Measurements from ENCODE around the gene HES2.
"Not testable (repeated sequence)": the region's sequence is repeated elsewhere in the genome, so short reads cannot be mapped to it uniquely, and the experiment has no call there.

HES2 gene, protein sequence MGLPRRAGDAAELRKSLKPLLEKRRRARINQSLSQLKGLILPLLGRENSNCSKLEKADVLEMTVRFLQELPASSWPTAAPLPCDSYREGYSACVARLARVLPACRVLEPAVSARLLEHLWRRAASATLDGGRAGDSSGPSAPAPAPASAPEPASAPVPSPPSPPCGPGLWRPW

GRCh38 chr1:6419804-6420453 lies at the start of gene HES2:
TSS of gene HES2 (minus strand) at chr1:6419919. CDS start at chr1:6419820, 99 bp downstream.
- no peak for DNase-seq

DNA sequence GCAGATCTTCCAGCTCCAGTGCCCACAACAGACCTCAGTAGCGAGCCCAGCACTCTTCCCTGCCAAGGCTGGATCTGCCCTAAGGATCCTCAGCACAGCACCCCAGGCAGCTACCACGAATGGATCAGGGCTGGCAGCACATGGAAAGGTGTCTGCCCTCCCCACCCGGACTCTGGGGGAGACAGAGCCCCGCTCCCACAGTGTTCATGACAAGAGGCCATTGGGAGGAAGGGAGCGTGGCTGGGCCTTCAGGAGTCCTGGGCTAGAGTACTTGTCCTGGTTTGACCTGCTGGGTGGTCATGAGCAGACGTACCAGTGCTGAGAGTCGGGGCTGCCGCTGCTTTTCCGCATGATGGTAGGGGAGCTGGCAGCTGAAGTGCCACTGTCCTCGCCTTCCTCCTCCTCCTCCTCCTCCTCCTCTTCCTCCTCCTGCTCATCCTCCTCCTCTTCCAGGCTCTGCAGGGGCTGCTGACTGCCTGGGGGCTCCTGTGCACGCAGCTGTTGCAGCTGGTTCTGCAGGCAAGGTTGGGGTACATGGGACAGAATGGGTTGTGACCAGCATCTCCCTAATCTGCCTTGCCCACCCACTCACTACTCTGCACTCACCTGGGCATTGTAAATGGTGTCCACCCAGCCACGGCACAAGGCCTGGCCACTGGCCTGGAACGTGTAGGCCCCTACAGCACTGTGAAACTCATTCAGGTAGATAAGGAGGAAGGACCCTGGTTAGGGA lies 49.2 kb upstream of the HES2 start:
- no peak for DNase-seq

DNA sequence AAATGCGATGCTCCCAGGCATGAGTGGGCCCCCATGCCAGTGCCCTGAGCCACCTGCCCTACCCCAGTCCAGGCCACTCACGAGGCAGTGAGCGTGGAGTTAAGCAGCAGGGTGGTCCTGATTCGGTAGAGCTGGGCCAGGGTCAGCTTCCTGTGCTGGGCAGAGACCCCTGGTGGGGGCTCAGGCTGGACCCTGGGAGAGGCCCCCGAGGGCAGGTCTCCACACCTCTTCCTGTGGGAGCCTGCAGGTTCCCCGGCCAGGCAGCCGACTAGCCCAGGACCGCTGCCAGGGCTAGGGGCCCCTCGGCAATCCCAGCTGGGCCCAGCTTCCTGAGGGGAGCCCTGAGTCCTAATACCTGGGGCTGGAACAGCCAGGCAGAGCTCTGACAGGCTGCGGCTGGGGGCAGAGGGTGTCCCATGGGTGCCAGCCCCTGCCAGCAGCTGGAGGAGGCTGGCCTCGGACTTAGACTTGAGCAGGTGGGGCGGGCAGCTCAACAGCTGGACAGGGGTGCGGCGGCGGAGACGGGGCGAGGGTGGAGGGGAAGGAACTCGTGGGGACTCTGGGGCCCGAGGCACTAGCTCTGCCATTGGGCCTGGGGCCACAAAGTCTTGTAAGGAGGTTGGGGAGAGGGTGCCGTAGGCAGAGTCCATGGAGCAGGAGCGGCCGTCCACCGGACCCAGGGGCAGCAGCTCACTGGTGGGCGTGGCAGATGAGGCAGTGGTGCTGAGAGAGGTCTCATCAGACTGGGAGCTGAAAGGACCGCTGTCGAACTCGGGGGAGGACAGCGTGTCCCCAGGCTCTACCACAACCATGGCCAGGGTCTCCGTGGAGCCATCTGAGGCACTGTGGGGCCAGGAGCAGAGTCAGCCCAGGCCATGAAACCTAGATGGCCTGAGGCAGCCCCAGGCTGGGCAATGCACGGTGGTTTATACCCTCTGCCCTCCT lies 48.3 kb upstream of the HES2 start:
- no peak for DNase-seq

GRCh38 chr1:6467224-6467623 lies 47.5 kb upstream of the HES2 start:
- no peak for DNase-seq

GRCh38 chr1:6466751-6467150 lies 47.0 kb upstream of the HES2 start:
- no peak for DNase-seq

GRCh38 chr1:6466023-6466422 lies 46.3 kb upstream of the HES2 start, which contains the start of gene TNFRSF25:
TSS of gene TNFRSF25 (minus strand) at chr1:6466173. CDS start at chr1:6466107, 66 bp downstream.
- no peak for DNase-seq

- DNase-seq = no peak
Observed at GRCh38 chr1:6465461-6466005, 45.8 kb upstream of the HES2 start.

DNA sequence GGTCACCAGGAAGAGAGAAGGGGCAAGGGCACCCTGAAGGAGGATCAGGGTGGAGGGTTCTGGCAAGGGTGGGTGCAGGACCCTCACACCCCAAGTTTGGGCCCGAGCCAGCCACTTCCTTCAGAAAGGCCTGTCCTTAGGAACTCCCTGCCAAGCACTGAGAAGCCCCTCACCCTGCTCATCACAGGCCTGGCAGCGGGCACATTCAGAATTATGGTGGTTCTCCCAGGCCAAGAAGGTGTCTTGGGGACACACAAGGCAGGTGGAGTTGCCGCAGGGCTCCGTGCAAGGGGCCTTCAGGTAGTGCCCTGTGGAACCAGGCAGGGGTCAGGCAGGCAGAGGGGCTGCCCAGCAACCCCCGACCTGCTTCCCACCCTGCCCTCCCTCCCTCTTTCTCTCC lies 45.2 kb upstream of the HES2 start:
- no peak for DNase-seq

DNA sequence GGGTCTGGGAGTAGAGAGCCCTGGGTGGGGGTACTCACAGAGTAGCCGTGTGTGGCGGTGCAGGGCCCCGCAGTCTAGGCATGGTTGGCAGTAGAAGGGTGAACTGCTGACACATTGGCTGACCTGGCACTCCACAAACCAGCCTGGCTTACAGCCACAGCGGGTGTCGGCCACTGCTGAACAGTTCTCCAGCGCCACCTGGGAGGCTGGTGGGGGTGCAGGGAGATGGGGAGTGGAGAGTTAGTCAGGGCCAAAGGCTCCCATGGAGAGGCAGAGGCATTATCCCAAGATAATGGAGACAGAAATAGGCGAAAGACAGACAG lies 44.8 kb upstream of the HES2 start:
- no peak for DNase-seq

GRCh38 chr1:6463120-6463412 lies 43.3 kb upstream of the HES2 start:
- no peak for DNase-seq

DNA sequence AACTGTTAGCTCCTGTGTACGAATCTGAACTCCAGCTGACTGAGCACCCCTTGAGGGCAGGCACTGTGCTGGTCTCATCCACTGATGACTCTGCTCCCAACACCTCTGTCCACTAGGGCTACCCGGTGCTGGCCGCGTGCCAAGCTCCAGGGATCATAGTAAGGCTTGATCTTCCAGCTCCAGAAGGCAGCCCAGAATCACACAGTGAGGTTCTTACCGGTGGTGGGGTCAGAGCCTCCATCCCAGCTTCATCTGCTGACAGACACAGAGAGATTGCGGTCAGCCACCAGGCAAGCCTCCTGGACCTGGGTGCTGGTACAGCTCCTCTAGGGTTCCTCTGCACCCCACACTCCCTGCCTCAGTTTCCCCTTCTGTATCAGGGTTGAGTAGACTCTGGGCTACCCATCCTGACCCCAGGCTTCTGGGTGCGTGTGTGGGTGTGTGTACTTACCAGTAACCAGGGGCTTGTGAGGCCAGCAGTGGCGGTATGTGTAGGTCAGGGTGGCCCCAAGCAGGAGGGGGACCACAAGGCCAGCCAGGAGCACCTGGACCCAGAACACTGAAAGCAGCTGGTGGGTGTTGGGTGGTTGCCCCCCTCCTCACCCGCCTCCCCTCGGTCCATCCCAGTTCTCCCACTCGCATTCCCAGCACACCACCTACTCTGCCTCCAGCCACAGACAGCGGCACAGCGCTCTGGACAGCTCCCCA lies 42.8 kb upstream of the HES2 start:
- no peak for DNase-seq

DNA sequence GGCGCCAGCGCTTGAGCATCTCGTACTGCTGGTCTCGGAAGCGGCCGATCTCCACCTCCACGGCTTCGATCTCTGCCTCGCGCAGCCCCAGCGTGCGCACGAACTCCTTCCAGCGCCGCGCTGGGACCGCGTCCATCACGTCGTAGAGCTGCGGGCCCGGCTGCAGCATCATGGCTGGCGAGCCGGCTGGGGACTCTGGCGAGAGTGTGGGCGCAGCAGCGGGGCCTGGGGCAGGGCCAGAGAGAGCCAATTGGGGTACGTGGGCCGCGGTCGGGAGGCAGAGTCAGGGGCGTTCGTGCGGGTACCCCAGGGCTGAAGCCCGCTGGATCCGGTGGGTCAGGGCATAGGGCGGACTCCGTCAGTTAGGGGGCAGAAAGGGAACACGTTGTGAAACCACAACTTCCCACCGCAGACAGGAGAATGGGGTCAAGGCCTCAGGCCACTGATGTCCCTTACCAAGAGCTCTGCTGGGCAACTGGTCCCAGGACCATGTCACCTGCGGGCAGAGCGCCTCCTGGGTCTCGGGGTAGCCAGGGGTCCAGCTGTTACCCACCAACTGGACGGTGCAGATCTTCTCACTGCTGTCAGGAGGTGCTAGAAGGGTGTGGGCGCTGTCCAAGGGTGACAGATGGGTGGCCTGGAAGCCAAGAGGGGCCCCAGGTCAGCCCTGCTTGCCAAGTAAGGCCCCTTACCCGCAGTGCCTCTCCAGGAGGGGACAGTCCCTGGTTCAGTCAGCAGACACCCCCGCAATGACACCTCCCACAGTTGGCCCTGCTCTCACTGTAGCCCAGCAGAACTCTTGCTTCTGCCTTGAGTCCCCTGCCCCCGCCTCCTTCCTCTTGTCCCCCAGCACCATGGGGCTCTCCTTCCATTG lies 42.1 kb upstream of the HES2 start:
- no peak for DNase-seq

GRCh38 chr1:6461051-6461530 lies 41.4 kb upstream of the HES2 start:
- DNase-seq = no peak

DNA sequence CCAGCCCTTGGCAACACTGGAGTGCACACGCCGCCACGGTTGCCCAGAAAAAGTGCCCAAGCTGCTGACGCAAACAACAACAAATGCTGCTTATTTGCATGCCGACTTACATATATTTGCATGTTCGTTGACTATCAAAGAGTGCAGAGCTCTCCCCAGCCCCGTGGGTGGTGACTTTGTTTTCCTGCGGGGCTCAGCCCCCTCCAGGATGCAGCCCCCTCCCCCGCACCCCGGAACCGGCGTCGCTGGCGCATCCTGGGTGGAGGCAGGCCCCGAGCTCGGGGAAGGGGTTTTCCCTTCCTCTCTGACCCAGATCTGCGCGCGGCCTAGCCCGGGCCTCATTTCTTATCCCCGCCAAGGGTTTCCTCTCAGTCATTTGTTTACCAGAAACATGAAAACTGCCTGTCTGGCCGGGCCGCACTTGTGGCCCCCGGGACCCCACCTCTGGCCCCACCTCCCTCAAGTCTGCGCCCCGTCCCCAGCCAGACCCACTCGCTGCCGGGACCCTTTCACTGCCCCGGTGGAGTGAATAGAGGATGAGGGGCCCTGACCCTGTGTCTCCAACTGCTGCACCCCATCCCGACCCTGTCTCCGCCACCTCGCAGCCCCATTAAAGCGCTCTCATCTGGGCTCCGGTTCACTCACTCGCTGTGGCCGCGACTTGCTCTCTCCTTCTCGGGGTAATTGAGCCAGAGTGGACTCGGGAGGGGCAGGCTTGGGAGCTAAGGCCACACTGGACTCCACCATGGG lies 40.8 kb upstream of the HES2 start:
- no peak for DNase-seq

GRCh38 chr1:6459850-6460265 lies 40.1 kb upstream of the HES2 start:
- DNase-seq = no peak

- DNase-seq = no peak
Observed at GRCh38 chr1:6456800-6457466, 37.2 kb upstream of the HES2 start.

DNA sequence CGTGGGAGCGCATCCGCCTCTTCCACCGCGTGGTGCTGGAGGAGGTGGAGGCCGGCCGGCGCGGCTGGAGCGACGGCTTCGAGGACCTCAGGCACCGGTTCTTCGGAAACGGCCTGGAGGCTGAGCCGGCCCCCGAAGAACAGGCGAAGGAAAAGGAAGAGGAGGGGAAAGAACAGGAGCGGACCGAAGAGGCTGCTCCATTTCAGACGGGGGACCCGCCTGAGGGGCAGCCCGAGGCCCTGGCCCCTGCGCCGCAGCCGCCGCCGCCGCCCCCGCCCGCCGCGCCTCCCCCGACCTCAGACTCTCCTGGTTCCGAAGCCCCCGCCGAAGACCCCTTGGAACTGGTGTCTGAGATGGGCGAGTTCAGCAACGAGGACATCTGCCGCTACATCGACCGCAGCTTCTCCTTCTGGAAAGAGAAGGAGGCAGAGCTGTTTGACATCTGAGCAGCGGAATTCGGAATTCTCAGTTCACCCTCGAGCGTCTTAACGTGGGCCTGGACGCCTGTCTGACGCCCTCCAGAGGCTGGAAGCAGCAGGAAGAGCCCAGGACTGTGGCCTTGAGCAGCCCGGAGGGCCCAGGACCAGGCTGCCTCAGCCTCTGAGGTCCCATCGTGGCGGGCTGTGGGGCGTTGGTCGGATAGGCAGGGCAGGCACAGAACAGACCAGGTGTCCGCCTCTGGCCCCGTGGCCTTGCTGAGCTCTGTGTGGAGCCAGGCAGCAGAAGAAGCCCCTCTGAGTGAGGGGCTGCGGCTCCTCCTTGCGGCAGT lies 36.2 kb upstream of the HES2 start:
- DNase-seq = not testable (repeated sequence)

DNA sequence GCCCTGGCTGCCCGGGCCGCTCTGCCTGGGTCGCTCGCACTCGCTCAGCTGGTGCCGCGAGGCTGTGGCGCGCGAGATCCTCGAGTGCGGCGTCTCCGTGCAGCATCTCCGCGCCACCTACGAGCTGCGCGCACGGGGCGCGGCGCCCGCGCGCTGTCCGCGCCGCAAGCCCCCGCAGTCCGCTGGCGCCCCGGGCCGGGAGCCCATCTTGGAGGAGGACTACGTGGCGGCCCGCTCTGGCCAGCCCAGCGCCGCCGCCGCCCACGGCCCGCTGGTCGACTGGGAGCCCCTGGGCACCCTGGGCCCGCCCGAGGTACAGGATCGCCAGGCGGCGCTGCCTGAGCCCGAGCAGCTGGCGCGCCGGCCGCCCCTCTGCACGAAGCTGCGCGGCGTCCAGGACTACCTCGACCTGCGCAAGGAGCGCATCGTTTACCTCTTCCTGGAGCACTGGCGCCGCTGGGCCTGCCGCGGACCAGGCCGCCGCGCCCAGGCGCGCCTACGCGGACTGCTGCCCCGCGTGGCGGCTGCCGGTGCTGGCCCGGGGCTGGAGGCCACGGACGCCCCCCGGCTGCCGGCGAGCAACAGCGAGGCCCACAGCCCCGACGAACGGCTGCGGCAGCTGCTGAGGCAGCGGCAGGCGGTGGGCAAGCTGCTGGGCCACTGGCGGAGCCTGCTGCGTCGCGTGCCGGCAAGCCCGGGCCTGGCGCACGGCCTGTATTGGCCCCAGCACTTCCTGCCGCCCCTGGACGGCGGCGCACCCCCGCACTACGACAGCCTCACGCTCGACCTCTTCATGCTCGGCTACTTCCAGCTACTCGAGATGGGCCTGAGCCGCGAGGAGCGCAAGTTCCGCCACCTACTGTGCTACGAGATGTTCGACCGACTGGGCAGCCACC lies 35.4 kb upstream of the HES2 start:
- DNase-seq = no peak
